WTC11 (cell line): ENCODE measurements around the gene AGBL1. TPM values are rescaled to one million over a fixed set of nuclear protein-coding genes. Genes with fewer than 3 reads are reported as not detected.

Experiments used
- ATAC-seq: fragments of 200-7000 bp; cut with Tn5 transposase; 2 replicates; pipeline ENCODE4 v1.10.0; 2021; ENCODE audit warnings: mild to moderate bottlenecking, moderate library complexity
- CTCF ChIA-PET: fragments of 300-600 bp; sonication (Branson Sonifier 250); formaldehyde crosslinking; loops from one replicate; lab custom pipeline; 2021; ENCODE audit warnings: antibody characterized with exemption; lab: Charles Lee
- POLR2A ChIA-PET: fragments of 350-600 bp; sonication (Branson Sonifier 250); formaldehyde crosslinking; loops from one replicate; lab custom pipeline; 2021; ENCODE audit warnings: antibody characterized with exemption; lab: Charles Lee
- DNase-seq: peaks from one replicate; pipeline ENCODE4 v3.0.0; 2021; ENCODE audit warnings: low spot score
- H3K27ac Mint-ChIP-seq: 2 replicates; pipeline ENCODE4 v1.8.0; 2021; ENCODE audit warnings: mixed read lengths
- H3K27me3 Mint-ChIP-seq: 2 replicates; pipeline ENCODE4 v1.8.0; 2021; ENCODE audit warnings: low read depth, mild to moderate bottlenecking, moderate library complexity, mixed read lengths
- H3K36me3 Mint-ChIP-seq: 2 replicates; pipeline ENCODE4 v1.8.0; 2021; ENCODE audit warnings: mixed read lengths
- H3K4me1 Mint-ChIP-seq: 2 replicates; pipeline ENCODE4 v1.8.0; 2022; ENCODE audit warnings: mixed read lengths
- H3K4me3 Mint-ChIP-seq: 2 replicates; pipeline ENCODE4 v1.8.0; 2021; ENCODE audit warnings: mild to moderate bottlenecking, moderate library complexity, mixed read lengths
- H3K9me3 Mint-ChIP-seq: 2 replicates; pipeline ENCODE4 v1.8.0; 2021; ENCODE audit warnings: mixed read lengths
- CREM ChIP-seq: sonication (generic); formaldehyde crosslinking; IDR thresholded peaks from 2 replicates; pipeline ENCODE4 v1.8.1; 2022; ENCODE audit warnings: mild to moderate bottlenecking, missing genetic modification reagents, moderate library complexity
- ESRRA ChIP-seq: sonication (generic); formaldehyde crosslinking; IDR thresholded peaks from 2 replicates; pipeline ENCODE4 v1.8.1; 2022; ENCODE audit warnings: mild to moderate bottlenecking, missing genetic modification reagents, borderline replicate concordance
- IRF2 ChIP-seq: sonication (generic); formaldehyde crosslinking; IDR thresholded peaks from 2 replicates; pipeline ENCODE4 v1.8.0; 2022; ENCODE audit warnings: low read depth, missing genetic modification reagents, borderline replicate concordance
- JAZF1 ChIP-seq: fragments of 250-450 bp; sonication (Bioruptor Pico); IDR thresholded peaks from 2 replicates; pipeline ENCODE4 v1.9.0; 2021; ENCODE audit warnings: moderate library complexity, mild to moderate bottlenecking, inconsistent platforms
- JUN ChIP-seq: sonication (generic); formaldehyde crosslinking; IDR thresholded peaks from 2 replicates; pipeline ENCODE4 v1.8.0; 2023; ENCODE audit warnings: mild to moderate bottlenecking, missing genetic modification reagents
- NFATC4 ChIP-seq: fragments of 250-450 bp; sonication (Bioruptor Pico); IDR thresholded peaks from 2 replicates; pipeline ENCODE4 v1.9.0; 2021; ENCODE audit warnings: mild to moderate bottlenecking
- NR1H2 ChIP-seq: sonication (generic); formaldehyde crosslinking; IDR thresholded peaks from 2 replicates; pipeline ENCODE4 v1.9.0; 2021; ENCODE audit warnings: mild to moderate bottlenecking, moderate library complexity, missing genetic modification reagents
- SMAD4 ChIP-seq: sonication (generic); formaldehyde crosslinking; IDR thresholded peaks from 2 replicates; pipeline ENCODE4 v1.8.0; 2022; ENCODE audit warnings: mild to moderate bottlenecking, missing genetic modification reagents
- TEAD1 ChIP-seq: sonication (generic); formaldehyde crosslinking; IDR thresholded peaks from 2 replicates; pipeline ENCODE4 v1.8.0; 2022; ENCODE audit warnings: mild to moderate bottlenecking, missing genetic modification reagents
- ZNF138 ChIP-seq: sonication (generic); formaldehyde crosslinking; conservative IDR thresholded peaks from 2 replicates; pipeline ENCODE4 v1.8.1; 2022; ENCODE audit warnings: mild to moderate bottlenecking, moderate library complexity, missing genetic modification reagents
- total RNA-seq: library from RNA; stranded (reverse); gene quantifications from 3 replicates; pipeline ENCODE4 v1.2.3, GENCODE V29; 2021
- TF ChIP-seq, protein P1 (sequence below): sonication (generic); formaldehyde crosslinking; IDR thresholded peaks from 2 replicates; pipeline ENCODE4 v1.8.0; 2023; ENCODE audit warnings: mild to moderate bottlenecking, missing genetic modification reagents
- TF ChIP-seq, protein P2 (sequence below): sonication (generic); formaldehyde crosslinking; IDR thresholded peaks from 2 replicates; pipeline ENCODE4 v1.8.1; 2023; ENCODE audit warnings: mild to moderate bottlenecking, missing genetic modification reagents
- TF ChIP-seq, protein P3 (sequence below): sonication (generic); formaldehyde crosslinking; IDR thresholded peaks from 2 replicates; pipeline ENCODE4 v1.8.0; 2022; ENCODE audit warnings: mild to moderate bottlenecking, missing genetic modification reagents
- TF ChIP-seq, protein P4 (sequence below): sonication (generic); formaldehyde crosslinking; IDR thresholded peaks from 2 replicates; pipeline ENCODE4 v1.8.1; 2023; ENCODE audit warnings: mild to moderate bottlenecking, missing genetic modification reagents, moderate library complexity
- TF ChIP-seq, protein P5 (sequence below): fragments of 250-450 bp; sonication (Bioruptor Pico); IDR thresholded peaks from 2 replicates; pipeline ENCODE4 v1.9.0; 2021; ENCODE audit warnings: moderate library complexity, mild to moderate bottlenecking, inconsistent platforms, borderline replicate concordance
- TF ChIP-seq, protein P6 (sequence below): sonication (generic); formaldehyde crosslinking; IDR thresholded peaks from 2 replicates; pipeline ENCODE4 v1.8.0; 2022; ENCODE audit warnings: mild to moderate bottlenecking, missing genetic modification reagents
- TF ChIP-seq, protein P7 (sequence below): fragments of 200-600 bp; IDR thresholded peaks from 2 replicates; pipeline ENCODE4 v1.8.0; 2022; ENCODE audit warnings: antibody characterized with exemption

The AGBL1 gene
- total RNA-seq, 1 experiment from 2014 or later: not detected

DNA sequence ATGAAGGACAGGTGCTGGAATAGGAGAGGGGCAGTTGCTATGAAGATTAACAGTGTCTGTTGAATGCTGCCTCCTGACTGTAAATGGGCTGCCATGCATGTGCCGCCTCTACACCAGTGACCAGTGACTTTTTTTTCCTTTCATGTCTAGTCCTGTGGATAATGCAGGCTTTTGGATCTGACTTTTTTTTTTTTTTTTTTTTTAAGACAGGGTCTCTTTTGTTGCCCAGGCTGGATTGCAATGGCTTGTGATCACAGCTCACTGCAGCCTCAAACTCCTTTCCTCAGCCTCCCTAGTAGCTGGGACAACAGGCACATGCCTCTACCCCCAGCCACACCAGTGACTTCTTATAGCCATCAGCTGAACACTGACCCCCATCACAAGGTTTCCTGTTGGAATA is 41.2 kb upstream of the AGBL1 start (continued):
- TF ChIP-seq, protein P1, sequence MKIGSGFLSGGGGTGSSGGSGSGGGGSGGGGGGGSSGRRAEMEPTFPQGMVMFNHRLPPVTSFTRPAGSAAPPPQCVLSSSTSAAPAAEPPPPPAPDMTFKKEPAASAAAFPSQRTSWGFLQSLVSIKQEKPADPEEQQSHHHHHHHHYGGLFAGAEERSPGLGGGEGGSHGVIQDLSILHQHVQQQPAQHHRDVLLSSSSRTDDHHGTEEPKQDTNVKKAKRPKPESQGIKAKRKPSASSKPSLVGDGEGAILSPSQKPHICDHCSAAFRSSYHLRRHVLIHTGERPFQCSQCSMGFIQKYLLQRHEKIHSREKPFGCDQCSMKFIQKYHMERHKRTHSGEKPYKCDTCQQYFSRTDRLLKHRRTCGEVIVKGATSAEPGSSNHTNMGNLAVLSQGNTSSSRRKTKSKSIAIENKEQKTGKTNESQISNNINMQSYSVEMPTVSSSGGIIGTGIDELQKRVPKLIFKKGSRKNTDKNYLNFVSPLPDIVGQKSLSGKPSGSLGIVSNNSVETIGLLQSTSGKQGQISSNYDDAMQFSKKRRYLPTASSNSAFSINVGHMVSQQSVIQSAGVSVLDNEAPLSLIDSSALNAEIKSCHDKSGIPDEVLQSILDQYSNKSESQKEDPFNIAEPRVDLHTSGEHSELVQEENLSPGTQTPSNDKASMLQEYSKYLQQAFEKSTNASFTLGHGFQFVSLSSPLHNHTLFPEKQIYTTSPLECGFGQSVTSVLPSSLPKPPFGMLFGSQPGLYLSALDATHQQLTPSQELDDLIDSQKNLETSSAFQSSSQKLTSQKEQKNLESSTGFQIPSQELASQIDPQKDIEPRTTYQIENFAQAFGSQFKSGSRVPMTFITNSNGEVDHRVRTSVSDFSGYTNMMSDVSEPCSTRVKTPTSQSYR (CRISPR knock-in tag): no peak
- TF ChIP-seq IRF2 (no peak), CREM (CRISPR knock-in tag) (no peak), NFATC4 (CRISPR knock-in tag) (no peak), SMAD4 (CRISPR knock-in tag) (no peak), JAZF1 (no peak), TEAD1 (no peak), JUN (no peak), ZNF138 (CRISPR knock-in tag) (no peak)
- TF ChIP-seq, protein P2, sequence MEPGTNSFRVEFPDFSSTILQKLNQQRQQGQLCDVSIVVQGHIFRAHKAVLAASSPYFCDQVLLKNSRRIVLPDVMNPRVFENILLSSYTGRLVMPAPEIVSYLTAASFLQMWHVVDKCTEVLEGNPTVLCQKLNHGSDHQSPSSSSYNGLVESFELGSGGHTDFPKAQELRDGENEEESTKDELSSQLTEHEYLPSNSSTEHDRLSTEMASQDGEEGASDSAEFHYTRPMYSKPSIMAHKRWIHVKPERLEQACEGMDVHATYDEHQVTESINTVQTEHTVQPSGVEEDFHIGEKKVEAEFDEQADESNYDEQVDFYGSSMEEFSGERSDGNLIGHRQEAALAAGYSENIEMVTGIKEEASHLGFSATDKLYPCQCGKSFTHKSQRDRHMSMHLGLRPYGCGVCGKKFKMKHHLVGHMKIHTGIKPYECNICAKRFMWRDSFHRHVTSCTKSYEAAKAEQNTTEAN: no peak
- TF ChIP-seq, protein P3, sequence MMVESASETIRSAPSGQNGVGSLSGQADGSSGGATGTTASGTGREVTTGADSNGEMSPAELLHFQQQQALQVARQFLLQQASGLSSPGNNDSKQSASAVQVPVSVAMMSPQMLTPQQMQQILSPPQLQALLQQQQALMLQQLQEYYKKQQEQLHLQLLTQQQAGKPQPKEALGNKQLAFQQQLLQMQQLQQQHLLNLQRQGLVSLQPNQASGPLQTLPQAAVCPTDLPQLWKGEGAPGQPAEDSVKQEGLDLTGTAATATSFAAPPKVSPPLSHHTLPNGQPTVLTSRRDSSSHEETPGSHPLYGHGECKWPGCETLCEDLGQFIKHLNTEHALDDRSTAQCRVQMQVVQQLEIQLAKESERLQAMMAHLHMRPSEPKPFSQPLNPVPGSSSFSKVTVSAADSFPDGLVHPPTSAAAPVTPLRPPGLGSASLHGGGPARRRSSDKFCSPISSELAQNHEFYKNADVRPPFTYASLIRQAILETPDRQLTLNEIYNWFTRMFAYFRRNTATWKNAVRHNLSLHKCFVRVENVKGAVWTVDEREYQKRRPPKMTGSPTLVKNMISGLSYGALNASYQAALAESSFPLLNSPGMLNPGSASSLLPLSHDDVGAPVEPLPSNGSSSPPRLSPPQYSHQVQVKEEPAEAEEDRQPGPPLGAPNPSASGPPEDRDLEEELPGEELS (CRISPR knock-in tag): no peak
- TF ChIP-seq, protein P4, sequence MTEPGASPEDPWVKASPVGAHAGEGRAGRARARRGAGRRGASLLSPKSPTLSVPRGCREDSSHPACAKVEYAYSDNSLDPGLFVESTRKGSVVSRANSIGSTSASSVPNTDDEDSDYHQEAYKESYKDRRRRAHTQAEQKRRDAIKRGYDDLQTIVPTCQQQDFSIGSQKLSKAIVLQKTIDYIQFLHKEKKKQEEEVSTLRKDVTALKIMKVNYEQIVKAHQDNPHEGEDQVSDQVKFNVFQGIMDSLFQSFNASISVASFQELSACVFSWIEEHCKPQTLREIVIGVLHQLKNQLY (CRISPR knock-in tag): no peak
- TF ChIP-seq, all 79 proteins: peak for 0

DNA sequence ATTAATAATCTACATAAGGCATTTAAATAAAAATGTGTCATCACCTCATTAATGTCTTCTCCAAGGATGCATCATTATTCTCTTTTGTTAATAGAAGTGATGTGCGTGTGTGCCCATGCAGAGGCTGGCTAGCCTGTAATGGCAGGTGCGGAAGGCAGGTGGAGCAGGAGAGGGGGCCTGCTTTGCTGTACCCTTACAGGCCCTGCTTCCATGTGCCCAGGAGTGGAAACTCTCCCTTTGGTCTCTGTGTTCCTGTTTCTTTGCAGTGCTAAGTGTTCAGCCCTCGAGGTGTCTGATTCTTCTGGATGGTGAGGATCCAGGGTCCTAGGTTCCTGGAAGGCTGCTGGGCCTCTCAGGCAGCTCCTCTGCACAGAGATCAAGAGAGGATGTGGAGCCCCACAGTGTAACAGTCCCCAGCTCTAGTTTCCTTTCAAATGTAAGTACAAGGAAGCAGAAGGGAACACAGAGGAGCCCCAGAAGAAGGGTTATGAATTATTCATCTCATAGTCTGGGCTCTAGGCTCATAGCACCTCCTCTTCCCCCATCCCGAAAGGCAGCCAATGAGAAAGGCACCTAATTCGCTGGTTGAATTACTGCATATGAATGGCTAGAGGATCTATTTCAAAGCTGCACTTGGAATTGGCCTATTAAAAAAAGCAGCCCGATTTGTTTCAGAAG is 39.2 kb upstream of the AGBL1 start:
- H3K9me3 Mint-ChIP-seq: no peaks in the 10 kb centered on the region
- ATAC-seq: peak; percentile 94

More for the DNA sequence above, 39.2 kb upstream of the AGBL1 start:
- H3K4me1 Mint-ChIP-seq: peaks cover 53% of the 10 kb centered on the region
- TF ChIP-seq JUN (no peak), ZNF138 (CRISPR knock-in tag) (no peak), NR1H2 (CRISPR knock-in tag) (no peak), ESRRA (CRISPR knock-in tag) (no peak)
- TF ChIP-seq, protein P5, sequence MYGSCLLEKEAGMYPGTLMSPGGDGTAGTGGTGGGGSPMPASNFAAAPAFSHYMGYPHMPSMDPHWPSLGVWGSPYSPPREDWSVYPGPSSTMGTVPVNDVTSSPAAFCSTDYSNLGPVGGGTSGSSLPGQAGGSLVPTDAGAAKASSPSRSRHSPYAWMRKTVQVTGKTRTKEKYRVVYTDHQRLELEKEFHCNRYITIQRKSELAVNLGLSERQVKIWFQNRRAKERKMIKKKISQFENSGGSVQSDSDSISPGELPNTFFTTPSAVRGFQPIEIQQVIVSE: no peak
- TF ChIP-seq, protein P6, sequence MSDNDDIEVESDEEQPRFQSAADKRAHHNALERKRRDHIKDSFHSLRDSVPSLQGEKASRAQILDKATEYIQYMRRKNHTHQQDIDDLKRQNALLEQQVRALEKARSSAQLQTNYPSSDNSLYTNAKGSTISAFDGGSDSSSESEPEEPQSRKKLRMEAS (CRISPR knock-in tag): peak; percentile 35; the same call in 1 of the 2 replicates
- TF ChIP-seq, protein P7, sequence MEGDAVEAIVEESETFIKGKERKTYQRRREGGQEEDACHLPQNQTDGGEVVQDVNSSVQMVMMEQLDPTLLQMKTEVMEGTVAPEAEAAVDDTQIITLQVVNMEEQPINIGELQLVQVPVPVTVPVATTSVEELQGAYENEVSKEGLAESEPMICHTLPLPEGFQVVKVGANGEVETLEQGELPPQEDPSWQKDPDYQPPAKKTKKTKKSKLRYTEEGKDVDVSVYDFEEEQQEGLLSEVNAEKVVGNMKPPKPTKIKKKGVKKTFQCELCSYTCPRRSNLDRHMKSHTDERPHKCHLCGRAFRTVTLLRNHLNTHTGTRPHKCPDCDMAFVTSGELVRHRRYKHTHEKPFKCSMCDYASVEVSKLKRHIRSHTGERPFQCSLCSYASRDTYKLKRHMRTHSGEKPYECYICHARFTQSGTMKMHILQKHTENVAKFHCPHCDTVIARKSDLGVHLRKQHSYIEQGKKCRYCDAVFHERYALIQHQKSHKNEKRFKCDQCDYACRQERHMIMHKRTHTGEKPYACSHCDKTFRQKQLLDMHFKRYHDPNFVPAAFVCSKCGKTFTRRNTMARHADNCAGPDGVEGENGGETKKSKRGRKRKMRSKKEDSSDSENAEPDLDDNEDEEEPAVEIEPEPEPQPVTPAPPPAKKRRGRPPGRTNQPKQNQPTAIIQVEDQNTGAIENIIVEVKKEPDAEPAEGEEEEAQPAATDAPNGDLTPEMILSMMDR: peak; percentile 33; the same call in 1 of the 2 replicates
- H3K27ac Mint-ChIP-seq: peak overlapping the region; percentile 49; the same call in 1 of the 2 replicates
- ChIA-PET POLR2A (no interaction called here), CTCF (interaction anchor here (0.5 to 1.6 kb wide), 10 partner anchors 10 to 289 kb away, joined by 3 to 10 read pairs (median 4); no protein-coding TSS in a partner anchor)
- H3K4me3 Mint-ChIP-seq: no peak overlapping the region
- peak; percentile 55 for DNase-seq
- H3K36me3 Mint-ChIP-seq: no peaks in the 10 kb centered on the region
- peaks cover 4% of the 10 kb centered on the region; the same call in 1 of the 2 replicates for H3K27me3 Mint-ChIP-seq
